ENCODE results near the gene TMEM151B. TPM values are rescaled to one million over a fixed set of nuclear protein-coding genes. Genes with fewer than 3 reads are reported as not detected.
A peak's percentile ranks its signal among the peaks of the same experiment; 100 is the strongest.

The TMEM151B gene
- total and polyA plus RNA-seq, 2 of the 13 experiments (the other 11 are each of a cell fraction or from before 2014, with no cell fraction given): not detected

DNA sequence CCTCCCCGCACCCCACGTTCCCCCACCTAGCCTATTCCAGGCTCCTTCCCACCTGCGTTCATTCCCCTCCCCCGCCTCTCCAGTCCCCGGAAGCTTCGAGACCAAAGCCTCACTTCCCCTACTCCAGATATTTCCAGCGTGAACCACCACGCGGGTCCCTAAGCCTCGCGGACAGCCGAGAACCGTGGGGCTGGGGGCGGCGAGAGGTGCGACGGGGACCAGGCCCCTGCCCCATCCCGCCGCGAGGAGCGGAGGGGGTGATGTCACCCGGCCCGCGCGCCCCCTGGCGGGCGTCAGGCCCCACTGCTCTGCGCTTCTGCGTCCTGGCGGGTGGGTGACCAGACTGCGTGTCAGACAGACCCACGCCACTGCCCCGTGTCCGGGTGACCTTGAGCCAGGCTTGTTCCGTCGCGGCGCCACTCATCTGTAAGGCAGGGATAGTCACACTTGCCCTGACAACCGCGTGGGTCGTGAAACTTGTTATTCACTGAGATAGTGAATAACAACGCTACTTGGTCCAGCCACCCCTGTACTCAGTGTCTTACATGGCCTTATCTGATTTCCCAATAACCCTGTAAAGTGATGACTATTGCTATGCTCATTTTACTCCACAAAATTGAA lies 32.3 kb upstream of the TMEM151B start (continued):
- no peak for TF ChIP-seq ZNF784 (CRISPR knock-in tag; IDR thresholded peaks at IDR 0.05; ENCODE audit: borderline replicate concordance)
- TF ChIP-seq KMT2A (CRISPR knock-in tag; IDR thresholded peaks at IDR 0.05): no peak
- peak; percentile 61 for TF ChIP-seq SAP130 (CRISPR knock-in tag; IDR thresholded peaks at IDR 0.05; ENCODE audit: low read depth)
- peak; percentile 63; the same call in 1 of the 2 replicates for TF ChIP-seq ZMYM4 (CRISPR knock-in tag; IDR thresholded peaks at IDR 0.05)
- TF ChIP-seq ZFP62 (CRISPR knock-in tag; IDR thresholded peaks at IDR 0.05): no peak
- no peak for TF ChIP-seq ZNF24 (IDR thresholded peaks at IDR 0.05)
- peak; percentile 63; the same call in 1 of the 2 replicates for TF ChIP-seq ZNF451 (CRISPR knock-in tag; IDR thresholded peaks at IDR 0.05)
- TF ChIP-seq, protein P1, sequence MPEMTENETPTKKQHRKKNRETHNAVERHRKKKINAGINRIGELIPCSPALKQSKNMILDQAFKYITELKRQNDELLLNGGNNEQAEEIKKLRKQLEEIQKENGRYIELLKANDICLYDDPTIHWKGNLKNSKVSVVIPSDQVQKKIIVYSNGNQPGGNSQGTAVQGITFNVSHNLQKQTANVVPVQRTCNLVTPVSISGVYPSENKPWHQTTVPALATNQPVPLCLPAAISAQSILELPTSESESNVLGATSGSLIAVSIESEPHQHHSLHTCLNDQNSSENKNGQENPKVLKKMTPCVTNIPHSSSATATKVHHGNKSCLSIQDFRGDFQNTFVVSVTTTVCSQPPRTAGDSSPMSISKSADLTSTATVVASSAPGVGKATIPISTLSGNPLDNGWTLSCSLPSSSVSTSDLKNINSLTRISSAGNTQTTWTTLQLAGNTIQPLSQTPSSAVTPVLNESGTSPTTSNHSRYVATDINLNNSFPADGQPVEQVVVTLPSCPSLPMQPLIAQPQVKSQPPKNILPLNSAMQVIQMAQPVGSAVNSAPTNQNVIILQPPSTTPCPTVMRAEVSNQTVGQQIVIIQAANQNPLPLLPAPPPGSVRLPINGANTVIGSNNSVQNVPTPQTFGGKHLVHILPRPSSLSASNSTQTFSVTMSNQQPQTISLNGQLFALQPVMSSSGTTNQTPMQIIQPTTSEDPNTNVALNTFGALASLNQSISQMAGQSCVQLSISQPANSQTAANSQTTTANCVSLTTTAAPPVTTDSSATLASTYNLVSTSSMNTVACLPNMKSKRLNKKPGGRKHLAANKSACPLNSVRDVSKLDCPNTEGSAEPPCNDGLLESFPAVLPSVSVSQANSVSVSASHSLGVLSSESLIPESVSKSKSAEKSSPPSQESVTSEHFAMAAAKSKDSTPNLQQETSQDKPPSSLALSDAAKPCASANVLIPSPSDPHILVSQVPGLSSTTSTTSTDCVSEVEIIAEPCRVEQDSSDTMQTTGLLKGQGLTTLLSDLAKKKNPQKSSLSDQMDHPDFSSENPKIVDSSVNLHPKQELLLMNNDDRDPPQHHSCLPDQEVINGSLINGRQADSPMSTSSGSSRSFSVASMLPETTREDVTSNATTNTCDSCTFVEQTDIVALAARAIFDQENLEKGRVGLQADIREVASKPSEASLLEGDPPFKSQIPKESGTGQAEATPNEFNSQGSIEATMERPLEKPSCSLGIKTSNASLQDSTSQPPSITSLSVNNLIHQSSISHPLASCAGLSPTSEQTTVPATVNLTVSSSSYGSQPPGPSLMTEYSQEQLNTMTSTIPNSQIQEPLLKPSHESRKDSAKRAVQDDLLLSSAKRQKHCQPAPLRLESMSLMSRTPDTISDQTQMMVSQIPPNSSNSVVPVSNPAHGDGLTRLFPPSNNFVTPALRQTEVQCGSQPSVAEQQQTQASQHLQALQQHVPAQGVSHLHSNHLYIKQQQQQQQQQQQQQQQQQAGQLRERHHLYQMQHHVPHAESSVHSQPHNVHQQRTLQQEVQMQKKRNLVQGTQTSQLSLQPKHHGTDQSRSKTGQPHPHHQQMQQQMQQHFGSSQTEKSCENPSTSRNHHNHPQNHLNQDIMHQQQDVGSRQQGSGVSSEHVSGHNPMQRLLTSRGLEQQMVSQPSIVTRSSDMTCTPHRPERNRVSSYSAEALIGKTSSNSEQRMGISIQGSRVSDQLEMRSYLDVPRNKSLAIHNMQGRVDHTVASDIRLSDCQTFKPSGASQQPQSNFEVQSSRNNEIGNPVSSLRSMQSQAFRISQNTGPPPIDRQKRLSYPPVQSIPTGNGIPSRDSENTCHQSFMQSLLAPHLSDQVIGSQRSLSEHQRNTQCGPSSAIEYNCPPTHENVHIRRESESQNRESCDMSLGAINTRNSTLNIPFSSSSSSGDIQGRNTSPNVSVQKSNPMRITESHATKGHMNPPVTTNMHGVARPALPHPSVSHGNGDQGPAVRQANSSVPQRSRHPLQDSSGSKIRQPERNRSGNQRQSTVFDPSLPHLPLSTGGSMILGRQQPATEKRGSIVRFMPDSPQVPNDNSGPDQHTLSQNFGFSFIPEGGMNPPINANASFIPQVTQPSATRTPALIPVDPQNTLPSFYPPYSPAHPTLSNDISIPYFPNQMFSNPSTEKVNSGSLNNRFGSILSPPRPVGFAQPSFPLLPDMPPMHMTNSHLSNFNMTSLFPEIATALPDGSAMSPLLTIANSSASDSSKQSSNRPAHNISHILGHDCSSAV (CRISPR knock-in tag; IDR thresholded peaks at IDR 0.05; ENCODE audit: borderline replicate concordance): peak; percentile 70; the same call in 1 of the 2 replicates
- peak; percentile 58; the same call in 1 of the 2 replicates for TF ChIP-seq SPEN (CRISPR knock-in tag; IDR thresholded peaks at IDR 0.05; ENCODE audit: low read depth)
- TF ChIP-seq UBTF (CRISPR knock-in tag; IDR thresholded peaks at IDR 0.05): peak; percentile 79
- peak; percentile 74 for TF ChIP-seq ZNF205 (CRISPR knock-in tag; IDR thresholded peaks at IDR 0.05)
- no peak for TF ChIP-seq MED8 (CRISPR knock-in tag; IDR thresholded peaks at IDR 0.05; ENCODE audit: insufficient replicate concordance)
- TF ChIP-seq ZNF235 (CRISPR knock-in tag; IDR thresholded peaks at IDR 0.05; ENCODE audit: borderline replicate concordance): no peak
- TF ChIP-seq ZNF552 (CRISPR knock-in tag; IDR thresholded peaks at IDR 0.05; ENCODE audit: borderline replicate concordance): no peak; the same call in 1 of the 2 replicates
- TF ChIP-seq, protein P2, sequence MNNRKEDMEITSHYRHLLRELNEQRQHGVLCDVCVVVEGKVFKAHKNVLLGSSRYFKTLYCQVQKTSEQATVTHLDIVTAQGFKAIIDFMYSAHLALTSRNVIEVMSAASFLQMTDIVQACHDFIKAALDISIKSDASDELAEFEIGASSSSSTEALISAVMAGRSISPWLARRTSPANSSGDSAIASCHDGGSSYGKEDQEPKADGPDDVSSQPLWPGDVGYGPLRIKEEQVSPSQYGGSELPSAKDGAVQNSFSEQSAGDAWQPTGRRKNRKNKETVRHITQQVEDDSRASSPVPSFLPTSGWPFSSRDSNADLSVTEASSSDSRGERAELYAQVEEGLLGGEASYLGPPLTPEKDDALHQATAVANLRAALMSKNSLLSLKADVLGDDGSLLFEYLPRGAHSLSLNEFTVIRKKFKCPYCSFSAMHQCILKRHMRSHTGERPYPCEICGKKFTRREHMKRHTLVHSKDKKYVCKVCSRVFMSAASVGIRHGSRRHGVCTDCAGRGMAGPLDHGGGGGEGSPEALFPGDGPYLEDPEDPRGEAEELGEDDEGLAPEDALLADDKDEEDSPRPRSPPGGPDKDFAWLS (CRISPR knock-in tag; IDR thresholded peaks at IDR 0.05; ENCODE audit: borderline replicate concordance): no peak

All from HepG2 (cell line).